ENCODE data around the gene MPDU1. TPM values are rescaled to one million over a fixed set of nuclear protein-coding genes. Genes with fewer than 3 reads are reported as not detected.

The MPDU1 gene
- total RNA-seq, 1 donor from 2014 or later: 60.2 TPM

DNA sequence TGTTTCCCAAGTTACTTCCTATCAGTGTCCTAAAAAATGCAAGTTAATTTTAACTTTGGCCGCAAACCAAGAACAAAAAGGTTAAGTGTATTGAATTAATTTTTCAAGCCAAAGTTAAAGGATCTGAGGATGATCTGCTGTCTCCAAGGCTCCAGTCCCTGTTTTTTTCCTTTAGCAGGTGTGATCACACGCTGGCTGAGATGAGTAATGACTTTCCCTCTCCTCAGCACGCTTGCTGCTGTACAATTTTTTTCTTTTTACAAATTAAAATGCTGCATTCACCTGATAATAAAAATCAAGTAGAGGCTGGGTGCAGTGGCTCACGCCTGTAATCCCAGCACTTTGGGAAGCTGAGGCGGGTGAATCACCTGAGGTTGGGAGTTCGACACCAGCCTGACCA is 38.7 kb upstream of the MPDU1 start:
- Mint-ChIP-seq H3K27me3 (ENCODE audit: unreplicated experiment) (peaks cover 17% of the 10 kb centered on the region), H3K4me1 (ENCODE audit: low read depth, unreplicated experiment) (no peaks in the 10 kb centered on the region), H3K27ac (ENCODE audit: unreplicated experiment) (no peak overlapping the region), H3K4me3 (ENCODE audit: unreplicated experiment) (no peak overlapping the region), H3K9me3 (ENCODE audit: unreplicated experiment) (peaks cover 7% of the 10 kb centered on the region), H3K36me3 (ENCODE audit: unreplicated experiment) (no peaks in the 10 kb centered on the region)
- DNase-seq: no peak
- no peak for TF ChIP-seq CTCF (IDR thresholded peaks at IDR 0.05; ENCODE audit: partially characterized antibody, unreplicated experiment)

DNA sequence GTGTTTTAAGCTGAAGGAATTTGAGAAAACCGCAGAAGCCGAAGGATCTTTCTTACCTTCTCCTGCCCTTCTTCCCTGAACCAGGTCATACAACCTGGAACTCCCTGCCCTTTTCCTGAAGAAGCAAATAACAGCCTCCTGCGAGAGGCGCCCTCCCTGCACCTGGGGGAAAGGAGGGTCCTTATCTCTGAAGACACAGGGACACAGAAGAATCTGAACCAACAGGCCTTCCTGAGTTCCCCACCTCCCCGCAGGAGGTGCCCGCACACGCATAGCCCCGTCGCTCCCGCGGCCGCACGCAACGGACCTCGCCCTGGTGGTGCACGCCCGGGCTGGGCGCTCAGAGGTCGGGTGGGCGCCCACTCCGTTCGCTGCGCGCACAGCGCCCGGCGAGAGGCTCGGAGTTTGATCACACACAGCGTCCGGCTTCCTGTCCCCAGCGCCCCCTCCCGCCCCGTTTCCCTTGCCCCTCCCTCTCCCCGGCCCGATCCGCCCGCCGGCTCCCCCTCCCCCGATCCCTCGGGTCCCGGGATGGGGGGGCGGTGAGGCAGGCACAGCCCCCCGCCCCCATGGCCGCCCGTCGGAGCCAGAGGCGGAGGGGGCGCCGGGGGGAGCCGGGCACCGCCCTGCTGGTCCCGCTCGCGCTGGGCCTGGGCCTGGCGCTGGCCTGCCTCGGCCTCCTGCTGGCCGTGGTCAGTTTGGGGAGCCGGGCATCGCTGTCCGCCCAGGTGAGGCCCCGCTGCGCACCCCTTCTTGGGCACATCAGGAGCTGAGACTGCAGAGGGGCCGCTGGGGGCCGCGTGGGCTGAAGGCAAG is 34.9 kb upstream of the MPDU1 start, which contains the start of gene TNFSF12:
Gene TNFSF12, plus strand, starts transcription at position 474 of the 816 bp plus-strand sequence. Its CDS starts 96 bp downstream, at position 570.
- Mint-ChIP-seq H3K9me3 (ENCODE audit: unreplicated experiment) (peaks cover 6% of the 10 kb centered on the region), H3K4me1 (ENCODE audit: low read depth, unreplicated experiment) (no peaks in the 10 kb centered on the region), H3K27me3 (ENCODE audit: unreplicated experiment) (peaks cover 18% of the 10 kb centered on the region), H3K27ac (ENCODE audit: unreplicated experiment) (no peak within 1 kb of the TSS), H3K4me3 (ENCODE audit: unreplicated experiment) (peak within 1 kb of the TSS; percentile 65), H3K36me3 (ENCODE audit: unreplicated experiment) (peaks cover 9% of the 10 kb centered on the region)
- peak; percentile 52 for DNase-seq
- TF ChIP-seq CTCF (IDR thresholded peaks at IDR 0.05; ENCODE audit: partially characterized antibody, unreplicated experiment): peak; percentile 19

DNA sequence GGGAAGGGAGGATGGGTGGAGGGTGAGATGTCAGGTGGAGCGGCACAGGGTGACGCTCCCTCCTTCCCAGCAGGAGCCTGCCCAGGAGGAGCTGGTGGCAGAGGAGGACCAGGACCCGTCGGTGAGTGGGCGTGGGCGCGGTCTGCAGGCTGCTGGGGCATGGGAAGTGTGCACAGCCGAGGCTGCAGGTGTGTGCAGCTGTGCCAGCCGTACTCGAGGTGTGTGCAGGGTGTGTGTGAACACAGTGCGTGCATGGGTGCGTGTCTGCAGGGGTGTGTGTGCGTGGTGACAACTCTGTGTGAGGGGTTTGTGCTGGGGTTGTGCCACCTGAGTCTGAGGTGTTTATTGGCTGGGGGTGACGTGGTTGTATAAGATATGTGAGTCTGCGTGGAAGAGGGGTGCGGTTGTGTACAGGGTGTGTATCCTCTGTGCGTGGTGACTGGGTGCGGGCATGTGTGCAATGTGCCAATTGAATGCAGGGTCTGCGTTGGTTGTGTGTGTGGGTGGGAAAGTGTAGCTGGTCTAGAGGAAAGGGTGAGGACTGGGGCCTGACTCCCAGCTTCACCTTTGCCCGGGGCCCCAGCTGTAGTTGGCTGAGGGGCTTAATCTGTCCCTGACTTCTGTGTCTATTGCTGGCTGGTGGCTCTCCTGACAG is 34.1 kb upstream of the MPDU1 start:
- TF ChIP-seq CTCF (IDR thresholded peaks at IDR 0.05; ENCODE audit: partially characterized antibody, unreplicated experiment): no peak
- Mint-ChIP-seq H3K4me3 (ENCODE audit: unreplicated experiment) (peak overlapping the region; percentile 59), H3K9me3 (ENCODE audit: unreplicated experiment) (peaks cover 6% of the 10 kb centered on the region), H3K4me1 (ENCODE audit: low read depth, unreplicated experiment) (no peaks in the 10 kb centered on the region), H3K36me3 (ENCODE audit: unreplicated experiment) (peaks cover 10% of the 10 kb centered on the region), H3K27me3 (ENCODE audit: unreplicated experiment) (peaks cover 18% of the 10 kb centered on the region), H3K27ac (ENCODE audit: unreplicated experiment) (no peak overlapping the region)
- no peak for DNase-seq

DNA sequence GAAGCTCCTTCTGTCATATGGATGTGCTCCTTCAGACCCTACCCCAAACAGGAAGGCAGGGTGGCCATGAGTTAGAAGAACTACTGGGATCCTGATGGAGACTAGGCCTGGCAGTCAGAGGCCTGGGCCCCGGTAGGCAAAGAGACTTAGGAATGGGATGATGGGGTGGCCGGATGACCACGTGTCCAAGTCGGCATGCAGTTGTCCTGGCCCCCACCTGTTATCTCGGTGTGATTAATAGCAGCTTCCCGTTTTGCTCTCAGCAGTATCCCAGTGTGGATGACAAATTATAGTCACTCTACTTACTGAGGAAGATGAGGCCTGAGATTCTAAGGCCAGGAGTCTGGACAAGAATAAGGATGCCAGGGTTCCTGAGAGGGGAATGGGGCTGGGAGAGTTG is 33.3 kb upstream of the MPDU1 start:
- Mint-ChIP-seq H3K4me1 (ENCODE audit: low read depth, unreplicated experiment) (peaks cover 3% of the 10 kb centered on the region), H3K27ac (ENCODE audit: unreplicated experiment) (no peak overlapping the region), H3K36me3 (ENCODE audit: unreplicated experiment) (peaks cover 10% of the 10 kb centered on the region), H3K9me3 (ENCODE audit: unreplicated experiment) (peaks cover 9% of the 10 kb centered on the region), H3K4me3 (ENCODE audit: unreplicated experiment) (no peak overlapping the region), H3K27me3 (ENCODE audit: unreplicated experiment) (peaks cover 18% of the 10 kb centered on the region)
- DNase-seq: no peak
- no peak for TF ChIP-seq CTCF (IDR thresholded peaks at IDR 0.05; ENCODE audit: partially characterized antibody, unreplicated experiment)

DNA sequence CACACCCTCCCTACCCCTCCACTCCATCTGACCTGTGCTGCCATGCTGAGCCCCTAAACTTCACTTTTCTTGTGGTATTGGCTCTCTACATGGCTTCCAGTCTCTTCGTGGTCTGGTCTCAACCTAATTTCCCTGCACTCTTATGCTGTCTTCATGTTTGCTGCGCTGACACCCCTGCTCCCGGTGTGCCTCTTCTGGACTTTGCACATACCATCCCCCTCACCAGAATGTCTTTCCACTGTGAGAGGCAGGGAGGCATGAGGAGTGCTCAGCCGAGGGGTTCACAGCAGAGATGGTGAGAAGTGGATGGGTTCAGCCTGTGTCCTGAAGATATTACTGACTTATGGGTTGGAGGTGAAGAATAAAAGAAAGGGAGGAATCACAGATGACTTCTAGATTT is 32.3 kb upstream of the MPDU1 start:
- no peak for DNase-seq
- Mint-ChIP-seq H3K4me3 (ENCODE audit: unreplicated experiment) (no peak overlapping the region), H3K27me3 (ENCODE audit: unreplicated experiment) (peaks cover 18% of the 10 kb centered on the region), H3K9me3 (ENCODE audit: unreplicated experiment) (peaks cover 9% of the 10 kb centered on the region), H3K36me3 (ENCODE audit: unreplicated experiment) (peaks cover 10% of the 10 kb centered on the region), H3K4me1 (ENCODE audit: low read depth, unreplicated experiment) (peaks cover 4% of the 10 kb centered on the region), H3K27ac (ENCODE audit: unreplicated experiment) (no peak overlapping the region)
- no peak for TF ChIP-seq CTCF (IDR thresholded peaks at IDR 0.05; ENCODE audit: partially characterized antibody, unreplicated experiment)

All from glutamatergic neuron (in vitro differentiated cells).